Activated T-cell treated with anti-CD3 and anti-CD28 coated beads, Interleukin-2, amount 50 U/mL, for 4 hours (primary cell): ENCODE data around the gene AMPD2. TPM values are rescaled to one million over a fixed set of nuclear protein-coding genes. Genes with fewer than 3 reads are reported as not detected.
A peak's percentile ranks its signal among the peaks of the same experiment; 100 is the strongest.

Experiments
- ATAC-seq, 2 donors: fragments of 200-7000 bp; cut with Tn5 transposase; one replicate each; pipeline ENCODE4 v1.10.0; 2021
- DNase-seq: peaks from one replicate; pipeline ENCODE4 v3.0.0-alpha.2; 2020
- H3K27me3 Mint-ChIP-seq: one replicate; pipeline ENCODE4 v1.8.0; 2021; ENCODE audit warnings: low read depth, mixed read lengths
- H3K36me3 Mint-ChIP-seq: one replicate; pipeline ENCODE4 v1.8.0; 2022; ENCODE audit warnings: mixed read lengths; ENCODE audit not compliant: insufficient read depth
- H3K4me1 Mint-ChIP-seq: one replicate; pipeline ENCODE4 v1.8.0; 2021; ENCODE audit warnings: low read depth, mixed read lengths
- H3K4me3 Mint-ChIP-seq: one replicate; pipeline ENCODE4 v1.8.0; 2021; ENCODE audit warnings: mild to moderate bottlenecking, moderate library complexity, mixed read lengths
- H3K9me3 Mint-ChIP-seq: one replicate; pipeline ENCODE4 v1.8.0; 2021; ENCODE audit warnings: mixed read lengths
- total RNA-seq, 3 donors: library from RNA; stranded (reverse); gene quantifications; one replicate each; pipeline ENCODE4 v1.2.1, GENCODE V29; 2021

The AMPD2 gene
- total RNA-seq, 3 donors from 2014 or later: 150 to 165 (median 151) TPM

GRCh38 chr1:109641861-109642260 lies 22.2 kb downstream of the AMPD2 start:
- H3K4me1 Mint-ChIP-seq: peaks cover 5% of the 10 kb centered on the region
- H3K36me3 Mint-ChIP-seq: no peaks in the 10 kb centered on the region
- H3K4me3 Mint-ChIP-seq: no peak overlapping the region
- no peaks in the 10 kb centered on the region for H3K9me3 Mint-ChIP-seq
- H3K27me3 Mint-ChIP-seq: peaks cover 3% of the 10 kb centered on the region
- DNase-seq (no peak), ATAC-seq (no peak)

GRCh38 chr1:109642626-109643025 lies 23.0 kb downstream of the AMPD2 start:
- no peaks in the 10 kb centered on the region for H3K36me3 Mint-ChIP-seq
- H3K9me3 Mint-ChIP-seq: no peaks in the 10 kb centered on the region
- no peak overlapping the region for H3K4me3 Mint-ChIP-seq
- DNase-seq (no peak), ATAC-seq (no peak)
- peaks cover 5% of the 10 kb centered on the region for H3K4me1 Mint-ChIP-seq
- H3K27me3 Mint-ChIP-seq: peaks cover 3% of the 10 kb centered on the region

GRCh38 chr1:109643385-109644230 lies 24.0 kb downstream of the AMPD2 start:
- Mint-ChIP-seq H3K4me1 (peaks cover 5% of the 10 kb centered on the region), H3K4me3 (no peak overlapping the region), H3K9me3 (no peaks in the 10 kb centered on the region), H3K27me3 (peaks cover 3% of the 10 kb centered on the region), H3K36me3 (no peaks in the 10 kb centered on the region)
- ATAC-seq: peak; percentile 97
- peak; percentile 85 for DNase-seq

- H3K27me3 Mint-ChIP-seq: peaks cover 3% of the 10 kb centered on the region
- H3K36me3 Mint-ChIP-seq: no peaks in the 10 kb centered on the region
- H3K9me3 Mint-ChIP-seq: no peaks in the 10 kb centered on the region
- DNase-seq: no peak
- ATAC-seq: no peak
- H3K4me3 Mint-ChIP-seq: no peak overlapping the region
- H3K4me1 Mint-ChIP-seq: peaks cover 5% of the 10 kb centered on the region
Measured at GRCh38 chr1:109644670-109645069, 25.0 kb downstream of the AMPD2 start.

- H3K36me3 Mint-ChIP-seq: no peaks in the 10 kb centered on the region
- peaks cover 10% of the 10 kb centered on the region for H3K27me3 Mint-ChIP-seq
- ATAC-seq (no peak), DNase-seq (no peak)
- H3K9me3 Mint-ChIP-seq: no peaks in the 10 kb centered on the region
- H3K4me3 Mint-ChIP-seq: no peak overlapping the region
- no peaks in the 10 kb centered on the region for H3K4me1 Mint-ChIP-seq
Measured at GRCh38 chr1:109649491-109649914, 29.9 kb downstream of the AMPD2 start.

- Mint-ChIP-seq H3K27me3 (peaks cover 13% of the 10 kb centered on the region), H3K9me3 (no peaks in the 10 kb centered on the region), H3K4me3 (no peak overlapping the region), H3K4me1 (peaks cover 9% of the 10 kb centered on the region), H3K36me3 (no peaks in the 10 kb centered on the region)
- no peak for ATAC-seq
- DNase-seq: no peak
Measured at GRCh38 chr1:109650609-109651008, 31.0 kb downstream of the AMPD2 start.

- no peak overlapping the region for H3K4me3 Mint-ChIP-seq
- ATAC-seq (no peak), DNase-seq (no peak)
- no peaks in the 10 kb centered on the region for H3K9me3 Mint-ChIP-seq
- H3K36me3 Mint-ChIP-seq: no peaks in the 10 kb centered on the region
- peaks cover 16% of the 10 kb centered on the region for H3K4me1 Mint-ChIP-seq
- H3K27me3 Mint-ChIP-seq: peaks cover 13% of the 10 kb centered on the region
Measured at GRCh38 chr1:109652402-109652801, 32.8 kb downstream of the AMPD2 start.

- ATAC-seq (no peak), DNase-seq (no peak)
- no peaks in the 10 kb centered on the region for H3K9me3 Mint-ChIP-seq
Measured at GRCh38 chr1:109653306-109653705, 33.7 kb downstream of the AMPD2 start.

GRCh38 chr1:109654519-109654918 lies 34.9 kb downstream of the AMPD2 start:
- peaks cover 13% of the 10 kb centered on the region for H3K27me3 Mint-ChIP-seq
- no peak overlapping the region for H3K4me3 Mint-ChIP-seq
- ATAC-seq (no peak), DNase-seq (no peak)
- peaks cover 5% of the 10 kb centered on the region for H3K36me3 Mint-ChIP-seq
- H3K4me1 Mint-ChIP-seq: peaks cover 16% of the 10 kb centered on the region
- H3K9me3 Mint-ChIP-seq: no peaks in the 10 kb centered on the region

More at GRCh38 chr1:109653306-109653705, 33.7 kb downstream of the AMPD2 start:
- Mint-ChIP-seq H3K27me3 (peaks cover 13% of the 10 kb centered on the region), H3K36me3 (no peaks in the 10 kb centered on the region), H3K4me3 (no peak overlapping the region), H3K4me1 (peaks cover 16% of the 10 kb centered on the region)

- no peaks in the 10 kb centered on the region for H3K9me3 Mint-ChIP-seq
- peaks cover 16% of the 10 kb centered on the region for H3K4me1 Mint-ChIP-seq
- H3K4me3 Mint-ChIP-seq: peak within 1 kb of the TSS; percentile 88
- DNase-seq (peak; percentile 43), ATAC-seq (peak; percentile 94 to 95)
- peaks cover 5% of the 10 kb centered on the region for H3K36me3 Mint-ChIP-seq
- H3K27me3 Mint-ChIP-seq: peaks cover 10% of the 10 kb centered on the region
Measured at GRCh38 chr1:109655615-109656519, 36.2 kb downstream of the AMPD2 start, which contains the start of gene GSTM4. TSS of gene GSTM4 (plus strand) at chr1:109656099. CDS start at chr1:109656390, 291 bp downstream.

- peak overlapping the region; percentile 88 for H3K4me3 Mint-ChIP-seq
- ATAC-seq (no peak), DNase-seq (no peak)
- H3K36me3 Mint-ChIP-seq: peaks cover 5% of the 10 kb centered on the region
- H3K4me1 Mint-ChIP-seq: peaks cover 16% of the 10 kb centered on the region
- no peaks in the 10 kb centered on the region for H3K9me3 Mint-ChIP-seq
- H3K27me3 Mint-ChIP-seq: peaks cover 6% of the 10 kb centered on the region
Measured at GRCh38 chr1:109657395-109657794, 37.8 kb downstream of the AMPD2 start.

GRCh38 chr1:109657970-109658369 lies 38.3 kb downstream of the AMPD2 start:
- Mint-ChIP-seq H3K4me1 (peaks cover 16% of the 10 kb centered on the region), H3K9me3 (no peaks in the 10 kb centered on the region), H3K4me3 (no peak overlapping the region), H3K36me3 (peaks cover 5% of the 10 kb centered on the region), H3K27me3 (peaks cover 5% of the 10 kb centered on the region)
- DNase-seq (no peak), ATAC-seq (no peak)

- Mint-ChIP-seq H3K4me3 (no peak overlapping the region), H3K27me3 (peaks cover 2% of the 10 kb centered on the region), H3K4me1 (peaks cover 16% of the 10 kb centered on the region), H3K9me3 (no peaks in the 10 kb centered on the region), H3K36me3 (peaks cover 5% of the 10 kb centered on the region)
- ATAC-seq: no peak
- no peak for DNase-seq
Measured at GRCh38 chr1:109658533-109659042, 39.0 kb downstream of the AMPD2 start.

GRCh38 chr1:109659145-109659544 lies 39.5 kb downstream of the AMPD2 start:
- Mint-ChIP-seq H3K4me1 (peaks cover 16% of the 10 kb centered on the region), H3K9me3 (no peaks in the 10 kb centered on the region), H3K27me3 (peaks cover 2% of the 10 kb centered on the region), H3K36me3 (peaks cover 5% of the 10 kb centered on the region), H3K4me3 (no peak overlapping the region)
- no peak for ATAC-seq
- no peak for DNase-seq
